ENCODE measurements around the gene IGF2R. TPM values are rescaled to one million over a fixed set of nuclear protein-coding genes. Genes with fewer than 3 reads are reported as not detected.
"Not testable (repeated sequence)": the region's sequence is repeated elsewhere in the genome, so short reads cannot be mapped to it uniquely, and the experiment has no call there.

The IGF2R gene
- total RNA-seq, 1 donor from 2014 or later = 144 TPM

DNA sequence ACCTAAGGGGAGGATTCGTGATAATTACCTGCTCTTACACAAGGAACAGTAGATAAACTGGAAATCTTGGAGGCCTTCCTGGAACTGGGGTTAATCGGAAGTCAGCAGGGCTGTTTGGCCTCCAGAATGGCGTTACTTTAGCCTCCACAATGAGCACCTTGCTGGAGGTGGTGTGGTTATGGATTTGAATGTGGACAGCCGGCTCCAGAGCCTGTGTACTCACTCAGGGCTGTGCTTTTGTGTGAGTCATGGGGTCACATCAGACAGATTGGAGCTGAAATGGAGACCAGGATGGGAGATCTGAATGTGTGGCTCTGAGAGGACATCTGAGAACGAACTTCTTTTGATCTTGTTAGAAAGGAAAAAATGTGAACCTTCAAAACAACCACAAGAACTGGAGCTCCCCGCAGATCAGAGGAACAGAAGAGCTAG is 30.4 kb downstream of the IGF2R start:
- Mint-ChIP-seq H3K27ac (no peak overlapping the region), H3K9me3 (ENCODE audit: low read depth) (peaks cover 5% of the 10 kb centered on the region), H3K4me1 (ENCODE audit: low read depth) (peaks cover 28% of the 10 kb centered on the region), H3K27me3 (no peaks in the 10 kb centered on the region), H3K36me3 (ENCODE audit: insufficient read depth) (peaks cover 28% of the 10 kb centered on the region), H3K4me3 (ENCODE audit: low read depth) (no peak overlapping the region)
- DNase-seq (ENCODE audit: low spot score, unreplicated experiment) = no peak
- TF ChIP-seq, protein P1, sequence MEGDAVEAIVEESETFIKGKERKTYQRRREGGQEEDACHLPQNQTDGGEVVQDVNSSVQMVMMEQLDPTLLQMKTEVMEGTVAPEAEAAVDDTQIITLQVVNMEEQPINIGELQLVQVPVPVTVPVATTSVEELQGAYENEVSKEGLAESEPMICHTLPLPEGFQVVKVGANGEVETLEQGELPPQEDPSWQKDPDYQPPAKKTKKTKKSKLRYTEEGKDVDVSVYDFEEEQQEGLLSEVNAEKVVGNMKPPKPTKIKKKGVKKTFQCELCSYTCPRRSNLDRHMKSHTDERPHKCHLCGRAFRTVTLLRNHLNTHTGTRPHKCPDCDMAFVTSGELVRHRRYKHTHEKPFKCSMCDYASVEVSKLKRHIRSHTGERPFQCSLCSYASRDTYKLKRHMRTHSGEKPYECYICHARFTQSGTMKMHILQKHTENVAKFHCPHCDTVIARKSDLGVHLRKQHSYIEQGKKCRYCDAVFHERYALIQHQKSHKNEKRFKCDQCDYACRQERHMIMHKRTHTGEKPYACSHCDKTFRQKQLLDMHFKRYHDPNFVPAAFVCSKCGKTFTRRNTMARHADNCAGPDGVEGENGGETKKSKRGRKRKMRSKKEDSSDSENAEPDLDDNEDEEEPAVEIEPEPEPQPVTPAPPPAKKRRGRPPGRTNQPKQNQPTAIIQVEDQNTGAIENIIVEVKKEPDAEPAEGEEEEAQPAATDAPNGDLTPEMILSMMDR (IDR thresholded peaks at IDR 0.05; ENCODE audit: unreplicated experiment) = no peak

DNA sequence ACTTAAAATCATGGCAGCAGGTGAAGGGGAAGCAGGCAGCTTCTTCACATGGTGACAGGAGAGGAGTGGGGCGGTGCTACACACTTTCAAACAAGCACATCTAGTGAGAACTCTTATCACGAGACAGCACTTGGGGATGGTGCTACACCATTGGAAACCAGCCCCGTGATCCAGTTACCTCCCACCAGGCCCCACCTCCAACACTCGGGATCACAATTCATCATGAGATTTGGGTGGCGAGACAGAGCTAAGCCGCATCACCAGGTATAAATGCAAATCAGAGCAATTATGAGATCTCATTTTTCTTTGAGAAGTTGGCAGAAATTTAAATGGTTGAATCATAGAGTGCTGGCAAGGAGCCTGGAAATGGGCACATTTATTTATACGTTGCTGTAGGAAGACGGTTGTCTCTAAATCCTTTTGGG is 31.4 kb downstream of the IGF2R start:
- Mint-ChIP-seq H3K27ac (no peak overlapping the region), H3K36me3 (ENCODE audit: insufficient read depth) (peaks cover 28% of the 10 kb centered on the region), H3K4me1 (ENCODE audit: low read depth) (peaks cover 23% of the 10 kb centered on the region), H3K27me3 (no peaks in the 10 kb centered on the region), H3K9me3 (ENCODE audit: low read depth) (peaks cover 5% of the 10 kb centered on the region), H3K4me3 (ENCODE audit: low read depth) (no peak overlapping the region)
- DNase-seq (ENCODE audit: low spot score, unreplicated experiment) = no peak
- TF ChIP-seq, protein P1 (IDR thresholded peaks at IDR 0.05; ENCODE audit: unreplicated experiment) = no peak

DNA sequence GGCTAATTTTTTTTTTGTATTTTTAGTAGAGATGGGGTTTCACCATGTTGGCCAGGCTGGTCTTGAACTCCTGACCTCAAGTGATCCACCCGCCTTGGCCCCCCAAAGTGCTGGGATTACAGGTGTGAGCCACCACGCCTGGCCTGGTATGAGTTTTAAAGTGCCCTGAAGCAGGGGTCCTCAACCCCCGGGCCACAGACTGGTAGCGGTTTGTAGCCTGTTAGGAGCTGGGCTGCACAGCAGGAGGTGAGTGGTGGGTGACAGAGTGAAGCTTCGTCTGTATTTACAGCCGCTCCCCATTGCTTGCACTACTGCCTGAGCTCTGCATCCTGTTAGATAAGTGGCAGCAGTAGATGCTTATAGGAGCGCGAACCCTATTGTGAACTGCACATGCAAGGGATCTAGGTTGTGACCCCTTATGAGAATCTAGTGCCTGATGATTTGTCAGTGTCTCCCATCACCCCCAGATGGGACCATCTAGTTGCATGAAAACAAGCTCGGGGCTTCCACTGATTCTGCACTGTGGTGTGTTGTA is 32.1 kb downstream of the IGF2R start:
- H3K27ac Mint-ChIP-seq; H3K9me3 Mint-ChIP-seq (ENCODE audit: low read depth); H3K4me3 Mint-ChIP-seq (ENCODE audit: low read depth); H3K27me3 Mint-ChIP-seq; DNase-seq (ENCODE audit: low spot score, unreplicated experiment): not testable (repeated sequence)
- H3K36me3 Mint-ChIP-seq (ENCODE audit: insufficient read depth) = peaks cover 28% of the 10 kb centered on the region
- peaks cover 18% of the 10 kb centered on the region for H3K4me1 Mint-ChIP-seq (ENCODE audit: low read depth)

DNA sequence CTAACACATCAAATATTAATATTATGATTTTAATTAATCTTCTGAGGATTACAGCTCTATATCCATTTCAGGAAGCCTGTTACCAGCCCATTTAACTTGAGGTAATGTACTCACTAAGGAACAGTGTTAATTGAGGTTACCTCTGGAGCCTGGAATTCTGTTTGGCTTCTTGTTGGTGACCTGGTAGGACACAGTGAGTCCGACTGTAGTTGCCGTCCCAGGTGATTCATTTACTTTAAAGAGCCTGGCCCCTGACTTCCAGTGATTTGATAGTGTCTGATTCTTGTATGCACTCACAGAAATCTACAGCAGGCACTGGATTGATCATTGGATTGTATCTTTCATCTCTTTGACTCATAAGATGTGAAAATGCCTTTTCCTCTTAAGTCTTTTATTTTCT is 34.0 kb downstream of the IGF2R start:
- TF ChIP-seq, protein P1 (IDR thresholded peaks at IDR 0.05; ENCODE audit: unreplicated experiment) = no peak
- peaks cover 36% of the 10 kb centered on the region for H3K36me3 Mint-ChIP-seq (ENCODE audit: insufficient read depth)

DNA sequence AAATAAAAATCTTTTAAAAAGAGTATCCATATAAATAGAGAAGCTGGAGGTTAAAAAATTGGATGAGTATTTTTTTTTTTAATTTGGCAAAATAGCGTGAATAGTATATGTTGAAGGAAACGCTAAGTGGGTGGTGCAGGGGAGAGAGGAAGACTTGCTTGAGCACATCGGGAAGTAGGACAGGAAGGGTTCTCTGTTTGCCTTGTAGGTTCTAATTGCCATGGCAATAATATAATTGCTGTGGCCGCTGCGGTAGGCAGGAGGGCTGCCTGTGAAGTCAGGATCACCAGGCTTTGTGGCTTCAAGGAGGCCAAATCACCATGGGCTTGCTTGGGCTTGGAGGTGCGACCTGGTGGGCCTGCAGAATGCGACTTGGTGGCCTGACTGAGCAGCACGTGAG is 35.1 kb downstream of the IGF2R start:
- no peak overlapping the region for H3K4me3 Mint-ChIP-seq (ENCODE audit: low read depth)
- H3K36me3 Mint-ChIP-seq (ENCODE audit: insufficient read depth) = peaks cover 38% of the 10 kb centered on the region
- no peak overlapping the region for H3K27ac Mint-ChIP-seq
- H3K27me3 Mint-ChIP-seq = no peaks in the 10 kb centered on the region
- no peaks in the 10 kb centered on the region for H3K4me1 Mint-ChIP-seq (ENCODE audit: low read depth)
- H3K9me3 Mint-ChIP-seq (ENCODE audit: low read depth) = peaks cover 5% of the 10 kb centered on the region
- TF ChIP-seq, protein P1 (IDR thresholded peaks at IDR 0.05; ENCODE audit: unreplicated experiment) = no peak
- DNase-seq (ENCODE audit: low spot score, unreplicated experiment) = no peak

More for the DNA sequence above, 34.0 kb downstream of the IGF2R start:
- H3K9me3 Mint-ChIP-seq (ENCODE audit: low read depth) = peaks cover 5% of the 10 kb centered on the region
- no peaks in the 10 kb centered on the region for H3K27me3 Mint-ChIP-seq
- peak overlapping the region; percentile 41 for H3K27ac Mint-ChIP-seq
- H3K4me3 Mint-ChIP-seq (ENCODE audit: low read depth) = no peak overlapping the region
- DNase-seq (ENCODE audit: low spot score, unreplicated experiment) = no peak
- H3K4me1 Mint-ChIP-seq (ENCODE audit: low read depth) = peaks cover 4% of the 10 kb centered on the region
